Caco-2 (cell line): ENCODE data around the gene LOX. TPM values are rescaled to one million over a fixed set of nuclear protein-coding genes. Genes with fewer than 3 reads are reported as not detected.
"Not testable (repeated sequence)": the region's sequence is repeated elsewhere in the genome, so short reads cannot be mapped to it uniquely, and the experiment has no call there.

Experiments used
- BruUV-seq: library from RNA; stranded (reverse); fragments of 400-500 nt; replicated peaks from 2 replicates; lab custom pipeline; 2021; lab: Mats Ljungman, UMichigan
- CTCF ChIA-PET: fragments of 300-600 bp; sonication (Branson Sonifier 250); formaldehyde crosslinking; loops from one replicate; lab custom pipeline; 2022; ENCODE audit warnings: antibody characterized with exemption; lab: Charles Lee
- POLR2A ChIA-PET: fragments of 300-600 bp; sonication (Branson Sonifier 250); formaldehyde crosslinking; loops from one replicate; lab custom pipeline; 2022; ENCODE audit warnings: antibody characterized with exemption; lab: Charles Lee
- DNase-seq, 2 experiments: peaks; one replicate each; pipeline versions ENCODE4 v3.0.0 to v3.0.0-alpha.2; 2020 to 2022
- H3K27me3 ChIP-seq: replicated peaks from 2 replicates; pipeline ENCODE4 v1.6.0; 2011; ENCODE audit warnings: low read length; ENCODE audit not compliant: control insufficient read depth, insufficient read depth
- H3K36me3 ChIP-seq: 2 replicates; pipeline ENCODE4 v1.5.1; 2011; ENCODE audit warnings: low read length; ENCODE audit not compliant: control insufficient read depth, insufficient read depth
- H3K4me1 ChIP-seq: fragments of 250-450 bp; sonication (Bioruptor Pico); 2 replicates; pipeline ENCODE4 v1.5.1; 2020; ENCODE audit warnings: mild to moderate bottlenecking
- H3K4me3 ChIP-seq: 2 replicates; pipeline ENCODE4 v1.5.1; 2011; ENCODE audit warnings: low read depth, mild to moderate bottlenecking, control low read depth, low read length
- H3K9me3 ChIP-seq: fragments of 250-450 bp; sonication (Bioruptor Pico); 2 replicates; pipeline ENCODE4 v1.5.1; 2020; ENCODE audit warnings: mild to moderate bottlenecking, moderate library complexity
- H3K27ac Mint-ChIP-seq: one replicate; pipeline ENCODE4 v1.8.0; 2022; ENCODE audit warnings: mixed read lengths; ENCODE audit not compliant: unreplicated experiment
- H3K27me3 Mint-ChIP-seq: one replicate; pipeline ENCODE4 v1.8.0; 2022; ENCODE audit warnings: mixed read lengths; ENCODE audit not compliant: insufficient read depth, unreplicated experiment
- H3K36me3 Mint-ChIP-seq: one replicate; pipeline ENCODE4 v1.8.0; 2022; ENCODE audit warnings: mild to moderate bottlenecking, mixed read lengths; ENCODE audit not compliant: insufficient read depth, unreplicated experiment
- H3K4me1 Mint-ChIP-seq: one replicate; pipeline ENCODE4 v1.8.0; 2022; ENCODE audit warnings: low read depth, mixed read lengths; ENCODE audit not compliant: unreplicated experiment
- H3K4me3 Mint-ChIP-seq: one replicate; pipeline ENCODE4 v1.8.0; 2022; ENCODE audit warnings: mild to moderate bottlenecking, moderate library complexity, mixed read lengths; ENCODE audit not compliant: unreplicated experiment
- H3K9me3 Mint-ChIP-seq: one replicate; pipeline ENCODE4 v1.8.0; 2022; ENCODE audit warnings: mixed read lengths; ENCODE audit not compliant: unreplicated experiment
- intact Hi-C: fragments of 100-400 bp; cut with micrococcal nuclease; formaldehyde crosslinking; loops from one replicate; pipeline ENCODE4 v1.10.0; 2022; ENCODE audit not compliant: unreplicated experiment
- total RNA-seq: library from RNA; stranded (reverse); gene quantifications from 2 replicates; pipeline ENCODE4 v1.2.3, GENCODE V29; 2022
- TF ChIP-seq, protein P1 (sequence below), 2 experiments: fragments of 200-600 bp in 1 of 2; IDR thresholded peaks; 1 replicate in 1 of 2; 2 replicates in 1 of 2; pipeline versions ENCODE4 v1.5.1 to v1.8.0; 2011 to 2022; ENCODE audit warnings: antibody characterized with exemption in 1 of 2, control low read depth in 1 of 2, inconsistent platforms in 1 of 2, low read depth in 1 of 2, low read length in 1 of 2, mild to moderate bottlenecking in 1 of 2, moderate library complexity in 1 of 2; ENCODE audit not compliant: insufficient read depth in 1 of 2, severe bottlenecking in 1 of 2, unreplicated experiment in 1 of 2

LOX gene
- total RNA-seq, 1 experiment from 2014 or later = 4.9 TPM

- POLR2A ChIA-PET = no interaction called here
- TF ChIP-seq, protein P1, sequence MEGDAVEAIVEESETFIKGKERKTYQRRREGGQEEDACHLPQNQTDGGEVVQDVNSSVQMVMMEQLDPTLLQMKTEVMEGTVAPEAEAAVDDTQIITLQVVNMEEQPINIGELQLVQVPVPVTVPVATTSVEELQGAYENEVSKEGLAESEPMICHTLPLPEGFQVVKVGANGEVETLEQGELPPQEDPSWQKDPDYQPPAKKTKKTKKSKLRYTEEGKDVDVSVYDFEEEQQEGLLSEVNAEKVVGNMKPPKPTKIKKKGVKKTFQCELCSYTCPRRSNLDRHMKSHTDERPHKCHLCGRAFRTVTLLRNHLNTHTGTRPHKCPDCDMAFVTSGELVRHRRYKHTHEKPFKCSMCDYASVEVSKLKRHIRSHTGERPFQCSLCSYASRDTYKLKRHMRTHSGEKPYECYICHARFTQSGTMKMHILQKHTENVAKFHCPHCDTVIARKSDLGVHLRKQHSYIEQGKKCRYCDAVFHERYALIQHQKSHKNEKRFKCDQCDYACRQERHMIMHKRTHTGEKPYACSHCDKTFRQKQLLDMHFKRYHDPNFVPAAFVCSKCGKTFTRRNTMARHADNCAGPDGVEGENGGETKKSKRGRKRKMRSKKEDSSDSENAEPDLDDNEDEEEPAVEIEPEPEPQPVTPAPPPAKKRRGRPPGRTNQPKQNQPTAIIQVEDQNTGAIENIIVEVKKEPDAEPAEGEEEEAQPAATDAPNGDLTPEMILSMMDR (IDR thresholded peaks at IDR 0.05; ENCODE audit: insufficient read depth in 1 of 2, low read depth in 1 of 2, low read length in 1 of 2, severe bottlenecking in 1 of 2, unreplicated experiment in 1 of 2) = no peak
- DNase-seq = no peak
- Histone ChIP-seq H3K27me3 (no peaks in the 10 kb centered on the region), H3K4me1 (no peaks in the 10 kb centered on the region), H3K9me3 (no peaks in the 10 kb centered on the region), H3K4me3 (no peak overlapping the region), H3K36me3 (no peaks in the 10 kb centered on the region)
- no peaks in the 10 kb centered on the region for H3K4me1 Mint-ChIP-seq
- intact Hi-C loops = no loop called here
- H3K4me3 Mint-ChIP-seq = no peak overlapping the region
- no peaks in the 10 kb centered on the region for H3K9me3 Mint-ChIP-seq
- no peaks in the 10 kb centered on the region for H3K36me3 Mint-ChIP-seq
- no TSS peak for BruUV-seq
- no peak overlapping the region for H3K27ac Mint-ChIP-seq
- CTCF ChIA-PET = no interaction called here
- peaks cover 5% of the 10 kb centered on the region for H3K27me3 Mint-ChIP-seq
These were observed 17.1 kb upstream of the LOX start for GRCh38 chr5:122095158-122095557.

DNA sequence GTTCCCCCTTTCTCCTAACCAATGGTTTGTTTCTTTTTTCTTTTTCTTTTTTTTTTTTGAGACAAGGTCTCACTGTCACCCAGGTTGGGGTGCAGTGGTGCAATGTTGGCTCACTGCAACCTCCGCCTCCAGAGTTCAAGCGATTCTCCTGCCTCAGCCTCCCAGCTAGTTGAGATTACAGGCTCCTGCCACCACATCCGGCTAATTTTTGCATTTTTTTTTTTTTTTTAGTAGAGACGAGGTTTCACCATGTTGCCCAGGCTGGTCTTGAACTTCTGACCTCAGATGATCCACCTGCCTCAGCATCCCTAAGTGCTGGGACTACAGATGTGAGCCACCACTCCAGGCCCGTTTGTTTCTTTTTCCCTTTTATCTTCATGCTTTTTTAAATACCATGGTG, 16.2 kb upstream of the LOX start:
- H3K36me3 ChIP-seq, H3K4me3 Mint-ChIP-seq, DNase-seq, POLR2A ChIA-PET, H3K9me3 Mint-ChIP-seq, H3K4me1 ChIP-seq, BruUV-seq, H3K27ac Mint-ChIP-seq, CTCF ChIA-PET, H3K36me3 Mint-ChIP-seq, H3K27me3 Mint-ChIP-seq, H3K27me3 ChIP-seq, intact Hi-C loops, H3K4me3 ChIP-seq, H3K4me1 Mint-ChIP-seq, H3K9me3 ChIP-seq: not testable (repeated sequence)

DNA sequence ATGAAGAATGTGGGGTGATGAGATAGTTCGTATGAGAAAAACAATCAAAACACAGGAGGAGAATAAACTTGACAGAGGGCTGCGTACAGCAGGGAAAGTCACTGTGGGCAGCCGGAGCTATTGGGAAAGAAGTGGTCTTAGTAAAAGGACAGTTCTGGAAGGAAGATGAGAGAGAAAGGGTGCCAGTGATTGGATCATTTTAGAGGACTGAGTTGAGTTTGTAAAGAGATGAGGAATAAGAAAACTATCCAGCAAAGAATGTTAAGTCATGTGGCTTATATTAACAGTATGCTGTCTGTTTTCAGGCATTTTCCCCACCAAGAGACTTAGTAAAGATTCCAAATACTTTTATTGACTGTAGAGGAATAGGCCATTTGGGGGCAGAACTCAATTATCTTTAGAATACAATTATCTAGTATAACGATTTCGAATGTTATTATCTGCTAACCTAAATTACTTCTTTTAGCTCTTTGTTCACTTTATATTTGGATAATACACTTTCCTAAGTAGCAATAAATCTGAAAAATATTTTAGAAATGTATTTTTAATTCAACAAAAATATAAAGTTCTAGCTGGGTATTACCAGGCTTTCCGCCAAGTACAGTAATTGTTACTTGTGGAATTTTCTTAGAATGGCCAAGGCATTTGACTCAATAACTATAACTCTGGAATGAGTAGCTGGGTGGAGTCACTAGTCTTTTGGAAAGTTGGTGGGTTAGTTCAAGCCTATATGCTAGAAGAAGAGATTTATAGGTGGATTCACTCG, 15.5 kb upstream of the LOX start:
- H3K36me3 Mint-ChIP-seq = no peaks in the 10 kb centered on the region
- H3K4me1 Mint-ChIP-seq = no peaks in the 10 kb centered on the region
- BruUV-seq = no TSS peak
- H3K27me3 Mint-ChIP-seq = peaks cover 8% of the 10 kb centered on the region
- CTCF ChIA-PET = no interaction called here
- POLR2A ChIA-PET = no interaction called here
- no peak overlapping the region for H3K4me3 ChIP-seq
- intact Hi-C loops = no loop called here
- DNase-seq = no peak
- TF ChIP-seq, protein P1 (IDR thresholded peaks at IDR 0.05; ENCODE audit: insufficient read depth in 1 of 2, low read depth in 1 of 2, low read length in 1 of 2, severe bottlenecking in 1 of 2, unreplicated experiment in 1 of 2) = no peak
- no peaks in the 10 kb centered on the region; the same call in 1 of the 2 replicates for H3K27me3 ChIP-seq
- H3K9me3 ChIP-seq = no peaks in the 10 kb centered on the region
- H3K4me1 ChIP-seq = no peaks in the 10 kb centered on the region
- no peaks in the 10 kb centered on the region for H3K9me3 Mint-ChIP-seq
- no peak overlapping the region for H3K4me3 Mint-ChIP-seq
- no peak overlapping the region for H3K27ac Mint-ChIP-seq
- H3K36me3 ChIP-seq = no peaks in the 10 kb centered on the region
